Mucosa of descending colon (tissue), 3 donors: ENCODE data around the gene SENP6. TPM values are rescaled to one million over a fixed set of nuclear protein-coding genes. Genes with fewer than 3 reads are reported as not detected.
"Not testable (repeated sequence)": the region's sequence is repeated elsewhere in the genome, so short reads cannot be mapped to it uniquely, and the experiment has no call there.

ENCODE experiments used
- ATAC-seq: fragments of 200-7000 bp; cut with Tn5 transposase; one replicate; pipeline ENCODE4 v1.9.1; 2020; ENCODE audit warnings: mild to moderate bottlenecking, moderate library complexity
- DNase-seq, 3 donors: peaks; one replicate each; pipeline ENCODE4 v3.0.0-alpha.2; 2020
- H3K36me3 ChIP-seq: fragments of 200-600 bp; one replicate; pipeline ENCODE4 v1.8.0; 2021; ENCODE audit warnings: low read depth, mild to moderate bottlenecking
- H3K4me1 ChIP-seq: fragments of 200-600 bp; one replicate; pipeline ENCODE4 v1.8.0; 2021; ENCODE audit warnings: low read depth, mild to moderate bottlenecking
- H3K4me3 ChIP-seq: fragments of 200-600 bp; one replicate; pipeline ENCODE4 v1.8.0; 2021; ENCODE audit warnings: mild to moderate bottlenecking
- H3K9me3 ChIP-seq: fragments of 200-600 bp; one replicate; pipeline ENCODE4 v1.8.0; 2021; ENCODE audit warnings: mild to moderate bottlenecking
- intact Hi-C, 2 donors: fragments of 100-400 bp; cut with DNase I in 1 of 2; cut with micrococcal nuclease in 1 of 2; formaldehyde crosslinking; loops; one replicate each; pipeline versions ENCODE4 v1.11.0 to v1.11.1; 2022; cut with DNase I, micrococcal nuclease
- total RNA-seq, 3 donors: library from RNA; stranded (reverse); fragmentation: NEBNext Ultra II Directional in 2 of 3; extraction: Animal tissue kit (Norgen Biotek cat#: 25700) in 2 of 3; gene quantifications; one replicate each; pipeline versions ENCODE4 v1.2.1 to v1.2.4, GENCODE V29; 2021 to 2023
- TF ChIP-seq, protein P1 (sequence below): fragments of 200-600 bp; IDR thresholded peaks from one replicate; pipeline ENCODE4 v1.8.0; 2022; ENCODE audit warnings: antibody characterized with exemption, mild to moderate bottlenecking
- donor health status: DM: no; HTN: no; CAD: no; lungs with moderate emphysema.
- donor health status: DM: no; HTN: no; CAD: no.
- donor health status: DM: no; HTN: yes; CAD: no.

Gene SENP6
- total RNA-seq, 3 donors from 2014 or later = 72.2 to 117 (median 84.4) TPM

DNA sequence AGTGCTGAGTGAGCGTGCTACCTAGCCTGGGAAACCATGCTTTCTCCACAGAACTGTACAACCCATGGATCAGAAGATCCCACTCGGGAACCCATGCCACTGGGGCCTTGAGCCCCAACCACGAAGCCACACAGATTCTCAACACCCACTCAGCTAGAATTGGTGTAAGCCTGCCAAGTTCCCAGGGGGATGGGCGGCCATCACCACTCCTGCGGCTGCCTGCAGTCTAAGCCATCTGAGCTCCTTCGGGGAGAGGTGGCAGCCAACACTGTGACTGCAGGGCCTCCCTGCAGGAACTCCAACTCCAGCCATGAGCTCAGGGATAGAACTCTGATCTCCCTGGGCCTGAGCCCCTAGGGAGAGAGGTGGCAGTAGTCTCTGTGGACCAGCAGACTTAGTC lies 33.6 kb upstream of the SENP6 start:
- no peak for ATAC-seq
- peaks cover 3% of the 10 kb centered on the region for H3K9me3 ChIP-seq
- intact Hi-C loops = no loop called here
- DNase-seq = no peak
- no peaks in the 10 kb centered on the region for H3K4me1 ChIP-seq
- no peaks in the 10 kb centered on the region for H3K36me3 ChIP-seq
- TF ChIP-seq, protein P1, sequence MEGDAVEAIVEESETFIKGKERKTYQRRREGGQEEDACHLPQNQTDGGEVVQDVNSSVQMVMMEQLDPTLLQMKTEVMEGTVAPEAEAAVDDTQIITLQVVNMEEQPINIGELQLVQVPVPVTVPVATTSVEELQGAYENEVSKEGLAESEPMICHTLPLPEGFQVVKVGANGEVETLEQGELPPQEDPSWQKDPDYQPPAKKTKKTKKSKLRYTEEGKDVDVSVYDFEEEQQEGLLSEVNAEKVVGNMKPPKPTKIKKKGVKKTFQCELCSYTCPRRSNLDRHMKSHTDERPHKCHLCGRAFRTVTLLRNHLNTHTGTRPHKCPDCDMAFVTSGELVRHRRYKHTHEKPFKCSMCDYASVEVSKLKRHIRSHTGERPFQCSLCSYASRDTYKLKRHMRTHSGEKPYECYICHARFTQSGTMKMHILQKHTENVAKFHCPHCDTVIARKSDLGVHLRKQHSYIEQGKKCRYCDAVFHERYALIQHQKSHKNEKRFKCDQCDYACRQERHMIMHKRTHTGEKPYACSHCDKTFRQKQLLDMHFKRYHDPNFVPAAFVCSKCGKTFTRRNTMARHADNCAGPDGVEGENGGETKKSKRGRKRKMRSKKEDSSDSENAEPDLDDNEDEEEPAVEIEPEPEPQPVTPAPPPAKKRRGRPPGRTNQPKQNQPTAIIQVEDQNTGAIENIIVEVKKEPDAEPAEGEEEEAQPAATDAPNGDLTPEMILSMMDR = no peak
- no peak overlapping the region for H3K4me3 ChIP-seq

DNA sequence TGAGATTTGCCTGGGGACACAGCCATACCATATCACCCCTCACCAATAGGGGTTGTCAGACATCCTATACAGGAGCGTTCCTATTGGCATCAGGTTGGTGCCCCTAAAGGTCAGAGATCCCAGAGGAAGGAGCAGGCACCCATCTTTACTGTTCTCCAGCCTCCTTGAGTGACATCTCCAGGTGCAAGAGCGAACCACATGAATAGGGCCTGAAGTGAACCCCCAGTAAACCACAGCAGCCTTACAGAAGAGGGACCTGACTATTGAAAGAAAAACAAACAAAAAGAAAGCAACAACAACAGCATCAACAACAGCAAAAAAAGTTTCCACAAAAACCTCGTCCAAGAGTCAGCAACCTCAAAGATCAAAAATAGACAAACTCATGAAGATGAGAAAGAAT lies 32.7 kb upstream of the SENP6 start:
- H3K9me3 ChIP-seq = peaks cover 3% of the 10 kb centered on the region

DNA sequence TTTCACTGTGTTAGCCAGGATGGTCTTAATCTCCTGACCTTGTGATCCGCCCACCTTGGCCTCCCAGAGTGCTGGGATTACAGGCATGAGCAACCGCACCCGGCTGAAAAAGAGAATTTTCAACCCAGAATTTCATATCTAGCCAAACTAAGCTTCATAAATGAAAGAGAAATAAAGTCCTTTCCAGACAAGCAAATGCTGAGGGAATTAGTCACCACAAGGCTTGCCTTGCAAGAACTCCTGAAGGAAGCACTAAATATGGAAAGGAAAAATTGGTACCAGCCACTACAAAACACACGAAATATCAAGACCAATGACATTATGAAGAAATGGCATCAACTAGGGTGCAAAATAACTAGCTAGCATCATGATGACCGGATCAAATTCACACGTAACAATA lies 31.0 kb upstream of the SENP6 start:
- DNase-seq, H3K4me1 ChIP-seq, ATAC-seq, H3K36me3 ChIP-seq, intact Hi-C loops, H3K9me3 ChIP-seq, H3K4me3 ChIP-seq: not testable (repeated sequence)

More for the DNA sequence above, 32.7 kb upstream of the SENP6 start:
- Histone ChIP-seq H3K4me1 (no peaks in the 10 kb centered on the region), H3K36me3 (no peaks in the 10 kb centered on the region), H3K4me3 (no peak overlapping the region)
- ATAC-seq (no peak), DNase-seq (no peak)
- intact Hi-C loops = no loop called here
- TF ChIP-seq, protein P1 = no peak

DNA sequence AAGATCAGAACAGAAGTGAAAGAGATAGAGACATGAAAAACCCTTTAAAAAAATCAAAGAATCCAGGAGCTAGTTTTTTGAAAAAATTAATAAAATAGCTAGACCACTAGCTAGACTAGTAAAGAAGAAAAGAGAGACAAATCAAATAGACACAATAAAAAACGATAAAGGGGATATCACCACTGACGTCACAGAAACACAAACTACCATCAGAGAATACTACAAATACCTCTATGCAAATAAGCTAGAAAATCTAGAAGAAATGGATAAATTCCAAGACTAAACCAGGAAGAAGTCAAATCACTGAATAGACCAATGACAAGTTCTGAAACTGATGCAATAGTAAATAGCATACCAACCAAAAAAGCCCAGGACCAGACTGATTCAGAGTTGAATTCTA lies 29.6 kb upstream of the SENP6 start:
- H3K4me3 ChIP-seq = no peak overlapping the region
- H3K4me1 ChIP-seq = no peaks in the 10 kb centered on the region
- TF ChIP-seq, protein P1 = no peak
- intact Hi-C loops = no loop called here
- H3K36me3 ChIP-seq = no peaks in the 10 kb centered on the region
- no peak for DNase-seq
- H3K9me3 ChIP-seq = no peaks in the 10 kb centered on the region
- no peak for ATAC-seq

DNA sequence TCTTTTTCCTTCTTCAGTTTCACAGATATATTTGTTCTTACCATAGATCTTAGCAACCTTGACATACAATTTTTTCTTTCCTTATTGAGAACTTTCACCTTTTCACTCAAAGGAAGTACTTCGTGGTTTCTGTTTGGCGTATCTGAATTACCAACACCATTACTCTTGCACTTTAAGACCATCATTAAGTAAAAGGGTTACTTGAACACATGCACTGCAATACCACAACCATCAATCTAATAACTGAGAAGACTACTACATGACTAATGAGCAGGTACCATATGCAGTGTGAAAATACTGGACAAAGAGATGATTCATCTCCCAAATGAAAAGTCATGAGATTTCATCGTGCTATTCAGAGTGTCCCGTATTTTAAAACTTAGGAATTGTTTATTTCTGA lies 21.7 kb upstream of the SENP6 start:
- TF ChIP-seq, protein P1 = no peak

DNA sequence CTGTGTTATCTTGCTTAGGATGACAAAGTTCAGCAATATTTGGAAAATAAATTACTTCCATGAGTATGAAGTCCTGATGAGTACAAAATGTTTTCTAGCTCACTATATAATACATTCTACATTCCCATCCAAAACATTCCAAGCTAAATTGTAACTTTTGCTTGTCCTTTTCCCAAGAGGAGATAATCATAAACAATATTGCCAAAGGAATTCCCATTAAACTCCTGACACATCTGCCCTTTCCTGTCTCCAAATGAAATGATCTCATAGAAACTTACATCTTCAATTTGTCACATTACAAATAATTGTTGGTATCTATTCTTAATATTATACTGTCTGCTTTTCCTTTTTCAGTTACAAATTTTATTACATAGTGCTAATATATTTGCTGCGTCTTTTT lies 20.4 kb upstream of the SENP6 start:
- H3K36me3 ChIP-seq = no peaks in the 10 kb centered on the region
- TF ChIP-seq, protein P1 = no peak
- no peak for ATAC-seq
- intact Hi-C loops = no loop called here
- no peak overlapping the region for H3K4me3 ChIP-seq
- no peak for DNase-seq
- H3K4me1 ChIP-seq = no peaks in the 10 kb centered on the region
- H3K9me3 ChIP-seq = no peaks in the 10 kb centered on the region

More for the DNA sequence above, 21.7 kb upstream of the SENP6 start:
- Histone ChIP-seq H3K4me1 (no peaks in the 10 kb centered on the region), H3K4me3 (no peak overlapping the region), H3K36me3 (no peaks in the 10 kb centered on the region), H3K9me3 (no peaks in the 10 kb centered on the region)
- ATAC-seq = no peak
- DNase-seq = no peak
- intact Hi-C loops = no loop called here

DNA sequence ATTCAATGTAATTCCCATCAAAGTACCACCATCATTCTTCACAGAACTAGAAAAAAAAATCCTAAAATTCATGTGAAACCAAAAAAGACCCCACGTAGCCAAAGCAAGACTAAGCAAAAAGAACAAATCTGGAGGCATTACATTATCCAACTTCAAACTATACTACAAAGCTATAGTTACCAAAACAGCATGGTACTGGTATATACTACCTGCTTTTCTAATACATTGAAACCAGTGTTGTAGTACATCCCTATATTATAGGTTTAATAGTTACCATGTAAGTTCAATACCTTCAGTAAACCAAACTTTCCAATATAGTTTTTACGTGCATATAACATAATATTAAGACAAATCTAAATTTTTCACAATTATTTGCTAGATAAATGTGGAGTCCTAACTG lies 17.1 kb upstream of the SENP6 start:
- DNase-seq, H3K4me3 ChIP-seq, ATAC-seq, H3K9me3 ChIP-seq, H3K36me3 ChIP-seq, H3K4me1 ChIP-seq, intact Hi-C loops: not testable (repeated sequence)
